HG02938 (cell line): ENCODE measurements around the gene QTRT2.

Experiments used
- ATAC-seq: cut with Tn5 transposase; IDR thresholded peaks from one replicate; pipeline ENCODE4 v1.9.1; 2021; ENCODE audit warnings: mild to moderate bottlenecking, moderate library complexity; ENCODE audit not compliant: unreplicated experiment

Gene QTRT2

DNA sequence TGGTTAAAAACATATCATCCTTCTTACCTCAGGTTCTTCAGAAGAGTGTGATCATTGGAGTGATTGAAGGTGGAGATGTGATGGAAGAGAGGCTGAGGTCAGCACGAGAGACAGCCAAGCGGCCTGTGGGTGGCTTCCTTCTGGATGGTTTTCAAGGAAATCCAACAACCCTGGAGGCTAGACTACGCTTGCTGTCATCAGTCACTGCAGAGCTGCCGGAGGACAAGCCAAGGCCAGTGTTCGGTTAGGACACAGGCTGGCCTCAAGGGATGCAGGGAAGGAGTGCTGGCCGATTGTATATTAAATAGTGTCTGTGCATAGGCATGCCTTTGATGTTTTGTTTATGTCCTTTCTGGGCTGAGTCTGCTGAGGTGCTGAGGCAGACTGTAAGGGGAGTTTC lies 20.2 kb downstream of the QTRT2 start:
- no peak for ATAC-seq

DNA sequence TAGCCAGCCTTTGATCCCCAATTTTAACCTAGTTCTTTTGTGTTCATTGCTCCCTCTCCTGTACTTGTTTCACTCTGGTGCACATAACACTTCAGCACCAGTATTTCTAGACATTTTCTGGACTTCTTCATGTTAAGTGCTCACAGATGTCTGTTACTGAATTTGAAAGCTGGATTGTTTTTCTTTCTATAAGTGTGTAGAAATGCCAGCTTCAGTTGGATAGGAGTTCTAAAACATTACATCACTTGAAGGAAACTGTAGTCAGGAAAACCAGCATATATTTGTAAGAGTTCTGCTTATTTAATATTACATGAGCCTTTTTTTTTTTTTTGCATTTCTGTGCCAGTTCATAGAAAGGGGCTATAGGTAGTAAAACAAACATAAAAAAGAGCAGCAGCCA lies 21.6 kb downstream of the QTRT2 start:
- no peak for ATAC-seq

DNA sequence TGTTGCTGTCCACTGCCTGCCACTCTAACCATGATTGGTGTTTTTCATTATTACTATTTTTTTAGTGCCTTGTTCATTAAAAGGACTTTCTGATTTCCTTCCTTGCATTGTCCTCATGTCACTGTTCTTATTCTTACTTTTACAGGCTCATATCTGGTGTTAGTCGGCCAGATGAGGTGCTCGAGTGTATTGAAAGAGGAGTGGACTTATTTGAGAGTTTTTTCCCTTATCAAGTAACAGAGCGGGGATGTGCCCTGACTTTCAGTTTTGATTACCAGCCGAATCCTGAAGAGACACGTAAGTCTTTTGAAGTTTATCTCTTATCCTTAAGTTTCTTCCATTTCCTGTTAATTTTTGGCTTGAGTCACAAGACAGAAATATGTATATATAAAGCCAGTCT lies 23.2 kb downstream of the QTRT2 start:
- no peak for ATAC-seq

DNA sequence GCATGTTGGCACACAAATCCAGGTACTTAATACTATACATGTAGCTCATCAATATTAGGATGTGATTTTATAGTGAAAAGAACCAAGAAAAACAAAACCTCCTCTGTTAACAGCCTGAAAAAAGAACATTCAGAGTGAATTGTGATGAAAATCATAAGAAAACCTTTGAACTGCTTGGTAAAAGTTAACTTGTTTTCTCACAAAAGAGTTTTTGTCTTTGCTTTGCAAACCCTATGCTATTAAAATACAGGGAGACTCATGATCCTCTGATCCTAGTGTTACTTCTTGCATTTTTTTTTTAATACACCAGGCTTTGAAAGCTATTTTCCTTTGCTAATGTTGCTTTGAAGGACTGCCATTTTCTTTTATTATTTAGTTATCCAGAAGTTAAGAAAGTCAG lies 23.7 kb downstream of the QTRT2 start:
- ATAC-seq: no peak

DNA sequence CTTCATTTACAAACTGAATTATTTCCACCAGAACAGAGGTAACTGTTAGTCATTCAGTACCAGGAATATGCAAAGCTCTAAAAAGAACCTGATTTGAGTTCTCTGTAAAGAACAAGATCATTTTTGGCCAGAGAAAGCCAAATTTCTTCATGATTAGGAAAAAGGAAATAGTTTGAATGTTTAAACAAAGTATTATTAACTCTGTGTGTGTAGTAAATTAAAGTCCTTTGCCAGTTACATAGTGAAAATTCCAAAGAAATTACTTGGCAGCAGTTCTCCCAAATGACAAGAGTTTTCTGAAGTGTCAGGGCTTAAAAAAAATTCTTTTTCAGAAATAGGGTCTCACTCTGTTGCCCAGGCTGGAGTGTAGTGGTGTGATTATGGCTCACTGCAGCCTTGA lies 24.5 kb downstream of the QTRT2 start:
- no peak for ATAC-seq

DNA sequence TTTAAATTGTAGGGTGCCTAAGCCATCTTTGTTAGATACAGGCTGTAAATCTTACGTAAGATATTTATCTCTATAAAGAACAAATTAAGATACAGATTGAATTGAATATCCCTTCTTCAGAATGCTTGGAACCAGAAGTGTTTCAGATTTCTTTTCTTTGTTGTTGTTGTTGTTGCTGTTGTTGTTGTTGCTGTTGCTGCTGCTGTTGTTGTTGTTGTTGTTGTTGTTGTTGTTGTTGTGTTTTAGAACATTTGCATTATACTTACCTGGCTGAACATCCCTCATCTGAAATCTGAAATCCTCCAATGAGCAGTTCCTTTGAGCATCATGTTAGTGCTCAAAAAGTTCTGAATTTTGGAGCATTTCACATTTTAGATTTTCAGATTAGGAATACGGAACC lies 26.6 kb downstream of the QTRT2 start:
- ATAC-seq: no peak

DNA sequence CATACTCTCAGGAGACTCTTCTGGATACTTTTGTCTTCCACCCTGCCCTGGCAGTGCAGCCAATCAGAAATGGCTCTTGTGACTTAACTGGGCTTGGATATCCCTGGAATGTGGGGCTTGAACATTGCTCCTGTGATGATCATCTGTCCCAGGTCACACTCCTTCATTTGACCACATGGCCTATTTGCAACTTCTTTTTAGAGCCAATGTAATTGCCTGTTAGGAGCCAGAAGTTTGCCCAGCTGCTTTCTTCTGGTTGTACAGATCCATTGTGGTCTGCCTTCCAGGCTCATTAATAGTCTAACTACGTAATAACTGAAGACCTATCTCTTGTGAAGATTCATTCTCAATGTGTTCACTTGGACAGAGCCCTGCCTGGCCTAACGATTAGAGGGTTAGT lies 29.8 kb downstream of the QTRT2 start:
- ATAC-seq: no peak

DNA sequence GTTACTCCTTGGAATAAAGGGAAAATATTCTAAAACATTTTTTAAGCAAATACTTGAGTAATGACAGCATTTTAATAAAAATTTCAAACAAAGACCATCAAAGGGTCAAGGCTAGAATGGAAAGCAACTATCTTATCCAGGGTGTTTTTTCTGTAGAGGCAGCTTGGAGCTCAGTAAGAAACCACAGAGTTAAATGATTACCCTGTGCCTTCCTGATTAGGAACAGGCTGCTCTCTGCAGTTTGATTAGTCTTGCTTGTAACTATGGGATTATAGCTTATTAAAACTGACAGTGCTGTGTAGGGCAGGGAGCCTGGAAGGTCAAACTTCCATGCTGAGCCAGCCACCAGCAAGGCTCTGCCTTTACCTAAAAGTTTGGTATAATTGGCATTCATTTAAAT lies 33.1 kb downstream of the QTRT2 start:
- no peak for ATAC-seq

DNA sequence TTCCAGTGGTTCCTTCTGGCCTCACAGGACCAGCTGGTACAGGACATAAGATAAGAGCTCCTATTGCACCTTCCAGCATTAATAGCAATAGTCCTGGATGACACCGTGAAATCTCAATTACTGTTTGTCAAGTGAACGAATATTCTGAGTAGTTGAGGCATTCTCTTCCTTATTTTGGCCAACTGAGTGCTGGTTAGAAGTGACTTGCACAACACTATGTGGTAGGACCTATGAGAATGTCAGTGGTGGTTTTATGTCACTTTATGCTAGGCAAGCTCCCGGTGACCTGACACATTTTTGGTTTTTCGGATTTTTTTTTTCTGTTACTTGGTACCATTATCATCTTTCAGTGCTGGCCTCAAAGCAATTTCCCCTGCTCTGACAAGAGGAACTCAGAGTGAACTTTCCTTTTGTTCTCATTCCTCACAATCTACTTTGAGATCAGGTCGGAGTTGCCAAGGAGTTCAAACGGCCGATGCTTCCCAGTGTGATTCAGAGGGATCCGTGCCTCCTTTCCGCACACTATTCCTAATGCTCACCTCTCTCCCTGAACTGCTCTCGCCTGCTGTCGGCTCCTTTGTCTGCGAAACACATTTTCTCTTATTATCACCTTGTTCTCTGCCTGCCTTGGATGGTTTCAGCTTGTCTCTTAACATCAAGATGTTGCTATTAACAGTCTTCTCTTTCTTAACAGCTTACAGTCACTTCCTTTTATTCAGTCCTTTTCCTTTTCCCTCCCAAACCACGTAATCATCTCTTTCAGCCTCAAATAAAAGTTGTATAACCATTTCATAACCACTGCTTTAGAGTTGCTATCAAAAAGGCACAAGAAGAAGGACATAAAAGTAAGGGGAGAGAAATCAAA lies 35.8 kb downstream of the QTRT2 start:
- ATAC-seq: no peak

DNA sequence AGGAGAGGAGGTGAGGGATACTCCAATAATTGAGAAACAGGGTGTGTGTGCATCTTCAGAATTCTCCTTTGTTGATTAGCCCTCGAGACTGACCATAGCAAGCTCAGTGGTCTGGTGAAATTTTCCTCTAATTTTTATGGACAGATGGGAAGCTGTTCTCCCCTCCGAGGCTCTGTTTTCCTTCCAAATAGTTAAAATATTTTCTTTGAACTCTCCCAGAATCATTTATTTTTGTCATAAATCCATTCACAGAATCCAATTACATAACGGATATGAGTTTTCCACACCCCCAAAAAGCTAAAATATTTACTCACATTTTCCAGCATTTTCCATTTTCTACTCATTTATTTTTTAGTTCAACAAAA lies 36.5 kb downstream of the QTRT2 start:
- ATAC-seq: no peak

DNA sequence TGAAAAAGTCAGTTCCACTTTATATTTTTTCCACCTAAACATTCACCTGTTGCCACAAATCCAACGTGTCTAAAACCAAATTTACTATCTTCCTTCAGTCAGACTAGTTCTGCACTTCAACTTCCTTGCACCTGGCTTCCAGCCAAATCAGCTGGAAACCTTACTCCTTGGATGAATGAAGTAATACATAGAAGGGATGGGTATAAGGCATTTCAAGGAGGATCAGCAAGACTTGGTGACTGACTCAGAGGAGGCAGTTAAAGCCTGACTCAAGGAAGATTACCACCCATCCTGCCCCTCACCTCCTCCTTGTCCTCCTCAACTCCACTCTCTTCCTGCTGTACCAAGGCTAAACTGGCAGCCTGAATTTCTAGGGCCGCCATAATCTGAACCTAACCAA lies 37.1 kb downstream of the QTRT2 start:
- ATAC-seq: no peak

DNA sequence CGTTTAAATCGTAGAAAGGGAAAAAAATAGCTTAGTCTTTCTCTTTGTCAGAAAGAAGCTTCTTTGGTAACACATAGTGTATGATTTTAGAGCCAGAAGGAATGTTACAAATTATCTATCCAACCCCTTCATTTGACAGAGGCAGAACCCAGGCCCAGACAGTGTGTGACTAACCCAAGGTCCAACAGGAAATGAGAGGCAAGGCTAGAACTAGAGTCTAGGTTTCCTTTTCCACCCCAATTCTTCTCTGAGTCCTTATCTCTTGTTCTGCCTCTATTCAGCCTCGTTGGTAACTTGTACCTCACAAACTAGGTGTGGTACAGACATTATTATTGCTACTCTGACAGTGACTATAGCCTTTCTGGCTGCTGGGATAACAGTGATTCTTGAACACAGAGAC lies 39.3 kb downstream of the QTRT2 start:
- no peak for ATAC-seq

DNA sequence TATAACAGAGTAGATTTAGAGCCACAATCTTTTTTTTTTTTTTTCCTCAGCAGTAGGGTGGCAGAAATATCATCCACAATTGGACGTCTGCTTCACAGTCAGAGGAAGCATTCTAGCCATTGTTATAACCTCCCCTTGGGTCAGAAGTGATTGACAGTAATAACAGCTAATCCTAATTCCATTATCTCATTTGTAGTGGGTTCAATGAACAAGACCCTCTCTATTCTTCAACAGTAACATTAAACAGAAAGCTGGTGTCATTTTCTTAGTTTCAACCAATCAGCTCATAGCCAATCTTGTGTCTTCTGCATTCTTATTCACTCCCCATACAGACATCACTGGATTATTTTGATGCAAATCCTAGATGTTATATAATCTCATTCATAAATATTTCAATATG lies 44.6 kb downstream of the QTRT2 start:
- ATAC-seq: no peak

DNA sequence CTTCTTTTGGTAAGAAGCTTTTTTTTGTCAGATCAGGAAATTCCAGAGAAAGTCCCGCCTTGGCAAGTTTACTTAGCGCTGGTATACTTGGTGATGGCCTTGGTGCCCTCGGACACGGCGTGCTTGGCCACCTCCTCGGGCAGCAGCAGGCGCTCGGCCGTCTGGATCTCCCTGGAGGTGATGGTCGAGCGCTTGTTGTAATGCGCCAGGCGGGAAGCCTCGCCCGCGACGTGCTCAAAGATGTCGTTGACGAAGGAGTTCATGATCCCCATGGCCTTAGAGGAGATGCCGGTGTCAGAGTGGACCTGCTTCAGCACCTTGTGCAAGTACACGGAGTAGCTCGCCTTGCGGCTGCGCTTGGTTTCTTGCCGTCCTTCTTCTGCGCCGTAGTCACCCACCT lies 46.6 kb downstream of the QTRT2 start:
- no peak for ATAC-seq

DNA sequence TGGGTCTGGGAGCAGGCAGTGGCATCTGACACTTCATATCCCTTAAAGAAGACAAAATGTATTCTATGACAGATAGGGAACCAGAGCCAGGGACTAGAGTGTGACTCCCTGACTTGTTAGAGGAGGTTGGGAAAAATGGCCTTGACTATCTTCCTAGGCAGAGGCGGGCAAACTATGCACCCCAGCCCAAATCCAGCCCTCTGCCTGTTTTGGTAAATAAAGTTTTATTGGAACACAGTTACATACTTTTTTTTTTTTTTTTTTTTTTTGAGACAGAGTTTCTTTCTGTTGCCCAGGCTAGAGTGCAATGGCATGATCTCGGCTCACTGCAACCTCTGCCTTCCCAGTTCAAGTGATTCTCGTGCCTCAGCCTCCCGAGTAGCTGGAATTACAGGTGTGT lies 47.3 kb downstream of the QTRT2 start:
- ATAC-seq: no peak

DNA sequence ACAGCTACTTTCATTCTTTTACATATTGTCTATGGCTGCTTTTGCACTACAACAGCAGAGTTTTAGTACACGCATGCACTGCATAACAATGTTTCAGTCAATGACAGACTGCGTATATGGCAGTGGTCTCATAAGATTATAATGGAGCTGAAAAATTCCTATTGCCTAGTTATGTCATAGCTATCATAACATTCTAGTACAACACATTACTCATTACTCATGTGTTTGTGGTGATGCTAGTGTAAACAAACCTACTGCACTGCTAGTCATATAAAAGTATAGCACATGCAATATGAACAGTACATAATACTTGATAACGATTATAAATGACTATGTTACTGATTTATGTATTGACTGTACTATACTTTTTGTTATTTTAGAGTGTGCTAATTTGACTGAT lies 47.9 kb downstream of the QTRT2 start:
- no peak for ATAC-seq

DNA sequence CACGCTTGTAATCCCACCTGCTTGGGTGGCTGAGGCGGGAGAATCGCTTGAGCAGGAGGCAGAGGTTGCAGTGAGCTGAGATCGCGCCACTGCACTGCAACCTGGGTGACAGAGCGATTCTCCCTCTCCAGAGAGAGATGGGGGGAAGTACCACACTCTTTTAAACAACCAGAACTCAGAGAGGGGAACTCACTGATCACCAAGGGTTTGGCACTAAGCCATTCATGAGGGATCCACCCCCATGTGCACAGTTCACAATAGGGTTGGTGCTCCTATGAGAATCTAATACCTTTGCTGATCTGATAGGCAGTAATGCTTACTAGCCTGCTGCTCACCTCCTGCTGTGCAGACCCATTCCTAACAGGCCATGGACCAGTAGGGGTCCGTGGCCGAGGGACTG lies 51.6 kb downstream of the QTRT2 start:
- no peak for ATAC-seq

DNA sequence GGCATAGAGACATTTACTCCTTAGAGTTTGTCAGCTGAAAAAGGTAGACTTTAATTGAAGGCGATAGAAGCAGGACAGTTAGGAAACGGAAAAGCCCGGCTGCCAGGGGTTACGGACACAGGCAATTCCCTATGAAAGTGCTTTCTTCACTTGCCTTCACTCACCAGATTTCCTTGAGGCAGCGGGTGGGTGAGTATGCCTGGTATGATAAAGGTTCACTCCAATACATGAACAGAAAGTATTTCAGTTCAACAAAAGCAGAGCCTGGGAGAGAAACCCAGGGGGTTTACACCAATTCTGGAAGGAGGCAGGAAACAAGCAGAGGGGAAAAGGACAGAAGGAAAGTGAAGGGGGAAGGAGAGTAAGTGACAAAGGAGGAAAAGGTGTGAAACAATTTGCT lies 53.9 kb downstream of the QTRT2 start:
- no peak for ATAC-seq

DNA sequence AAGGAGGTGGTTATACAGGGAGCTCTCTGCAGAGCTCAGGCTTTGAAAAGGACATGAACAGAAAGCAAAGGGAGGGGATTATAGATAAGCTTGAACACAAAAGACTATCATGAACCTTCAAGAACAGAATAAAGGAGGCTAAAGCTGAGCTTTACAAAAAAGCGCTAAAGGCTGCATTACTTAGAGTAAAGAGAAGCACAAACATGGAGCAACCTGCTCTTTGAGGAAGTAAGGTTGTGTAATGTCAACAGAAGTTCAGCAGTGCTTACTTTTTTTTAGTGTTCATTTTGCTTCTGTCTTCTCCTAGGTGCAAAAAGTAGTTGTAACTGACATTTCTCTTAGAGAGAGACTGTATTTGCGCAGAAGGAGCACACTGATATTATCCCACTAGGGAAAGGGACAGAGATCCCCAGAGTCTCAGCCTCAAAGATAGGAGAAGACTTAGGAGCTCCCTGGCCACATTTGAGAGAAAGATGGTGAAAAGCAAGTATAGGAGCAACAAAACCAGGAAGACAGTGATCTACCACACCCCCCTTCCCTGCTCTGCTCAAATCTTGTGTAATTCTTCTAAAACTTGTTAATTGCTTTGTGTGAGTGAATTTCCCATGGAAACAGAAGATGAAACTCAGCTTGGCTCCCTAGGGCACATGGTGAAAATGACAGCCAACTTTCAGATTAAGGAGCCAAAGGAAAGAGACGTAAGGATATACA lies 54.7 kb downstream of the QTRT2 start:
- no peak for ATAC-seq

DNA sequence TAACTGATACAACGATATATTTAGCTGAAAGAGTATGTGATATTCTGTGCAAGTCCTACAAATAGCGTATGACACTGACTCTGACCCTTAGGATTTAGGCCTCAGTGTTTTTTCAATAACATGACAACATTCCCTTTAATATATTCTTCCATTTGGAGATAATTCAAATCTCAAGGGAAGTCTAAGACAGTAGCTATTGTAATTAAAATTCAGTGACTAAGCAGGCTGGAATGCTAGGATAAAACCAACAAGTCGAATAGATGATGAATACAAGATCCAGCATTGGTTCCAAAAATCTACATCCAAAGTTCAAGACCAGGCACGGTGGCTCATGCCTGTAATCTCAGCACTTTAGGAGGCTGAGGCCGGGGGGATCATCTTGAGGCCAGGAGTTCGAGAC lies 56.2 kb downstream of the QTRT2 start:
- no peak for ATAC-seq

DNA sequence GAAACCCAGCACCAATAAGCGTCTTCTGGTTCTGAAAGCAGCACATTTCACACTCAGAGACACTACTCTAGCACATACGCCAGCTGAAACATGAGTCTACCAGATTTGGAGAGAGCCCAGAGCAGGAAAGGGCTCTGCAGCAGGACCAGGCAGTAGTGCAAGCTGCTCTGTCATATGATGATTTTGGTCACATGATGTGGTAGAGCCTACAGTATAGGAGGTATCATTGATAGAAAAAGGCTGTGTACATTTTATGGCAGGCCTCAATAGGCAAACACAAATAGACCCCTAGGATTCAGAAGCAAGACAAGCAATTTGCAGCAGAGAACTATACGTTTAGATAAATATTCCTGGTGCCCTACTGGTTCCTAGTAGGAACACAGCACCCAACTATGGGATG lies 58.2 kb downstream of the QTRT2 start:
- no peak for ATAC-seq

DNA sequence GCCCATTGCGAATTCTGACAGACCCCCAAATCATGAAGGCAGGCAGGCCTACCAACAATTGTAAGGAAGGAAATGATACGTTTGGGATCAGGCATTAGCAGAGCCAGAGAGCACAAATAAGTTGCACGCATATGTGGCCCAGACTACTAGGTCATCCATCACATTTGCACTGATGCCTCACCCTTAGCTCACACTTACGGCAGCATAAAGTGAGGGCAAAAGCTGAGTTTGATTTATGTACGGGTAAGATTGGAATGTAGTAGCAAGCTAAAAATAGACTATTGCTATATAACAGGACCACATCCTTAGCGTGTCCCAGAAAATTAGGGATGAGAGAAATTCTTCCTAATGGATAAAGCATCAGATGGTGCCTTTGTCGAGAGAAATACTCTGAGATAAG lies 58.6 kb downstream of the QTRT2 start:
- ATAC-seq: no peak

DNA sequence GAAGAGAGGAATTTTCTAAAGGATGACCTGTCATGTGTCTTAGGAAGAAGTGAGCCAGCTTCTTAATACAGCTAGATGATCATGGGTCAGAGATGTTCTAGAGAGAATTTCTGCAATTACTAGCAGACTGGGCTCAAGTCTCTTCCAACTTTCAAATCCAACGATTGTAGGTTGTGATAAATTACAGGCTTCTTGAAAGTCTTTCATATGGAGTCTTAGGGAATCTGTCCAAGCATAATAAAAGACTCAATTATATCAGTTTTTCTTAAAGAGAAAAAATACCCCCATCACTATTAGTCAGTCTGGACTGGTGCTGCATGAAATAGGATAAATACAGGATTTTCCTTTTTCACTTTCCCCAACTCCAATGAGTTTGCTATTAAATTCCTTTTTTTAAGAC lies 63.2 kb downstream of the QTRT2 start:
- ATAC-seq: no peak
